HL-60/S4 (cell line): ENCODE results near the gene CELF3.
"Not testable (repeated sequence)": the region's sequence is repeated elsewhere in the genome, so short reads cannot be mapped to it uniquely, and the experiment has no call there.

Experiments
- in situ Hi-C: fragments of 300-500 bp; cut with MboI; formaldehyde crosslinking; loops from 2 replicates; pipeline ENCODE4 v1.14.3; 2022; ENCODE audit warnings: low sequenced_read_pairs

The CELF3 gene

DNA sequence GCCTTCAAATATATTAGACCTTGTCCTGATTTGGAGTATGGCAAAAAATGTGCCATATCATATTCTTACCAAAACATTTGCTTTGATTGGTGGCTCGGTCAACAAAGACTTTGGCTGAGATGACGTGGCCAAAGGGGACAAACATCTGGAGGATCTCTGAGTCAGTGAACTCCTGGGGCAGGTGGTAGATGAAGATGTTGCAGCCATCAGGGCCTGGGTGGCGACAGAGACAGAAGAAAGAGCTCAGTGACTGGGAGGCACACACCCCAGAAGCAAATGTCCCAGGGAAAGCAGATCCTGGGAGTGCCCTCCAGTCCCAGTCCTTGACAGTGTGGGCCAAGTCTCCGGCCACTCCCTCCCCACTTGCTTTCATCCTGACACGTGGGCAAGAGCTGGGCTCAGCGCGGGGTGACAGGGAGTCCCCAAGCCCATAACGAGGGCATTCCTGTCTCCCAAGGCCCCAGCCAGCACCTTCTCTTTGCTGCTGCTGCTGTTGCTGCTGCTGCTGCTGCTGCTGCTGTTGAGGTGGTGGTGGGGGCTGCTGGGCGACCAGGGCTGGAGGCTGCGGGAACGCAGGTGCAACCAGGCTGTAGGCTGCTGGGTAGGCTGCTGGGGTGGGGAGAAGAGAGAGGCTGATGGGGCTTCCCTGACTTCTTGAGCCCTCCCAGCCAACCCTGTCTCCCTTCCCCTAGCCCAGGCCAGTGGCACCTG is 10.7 kb downstream of the CELF3 start:
- in situ Hi-C loops, result no loop called here

DNA sequence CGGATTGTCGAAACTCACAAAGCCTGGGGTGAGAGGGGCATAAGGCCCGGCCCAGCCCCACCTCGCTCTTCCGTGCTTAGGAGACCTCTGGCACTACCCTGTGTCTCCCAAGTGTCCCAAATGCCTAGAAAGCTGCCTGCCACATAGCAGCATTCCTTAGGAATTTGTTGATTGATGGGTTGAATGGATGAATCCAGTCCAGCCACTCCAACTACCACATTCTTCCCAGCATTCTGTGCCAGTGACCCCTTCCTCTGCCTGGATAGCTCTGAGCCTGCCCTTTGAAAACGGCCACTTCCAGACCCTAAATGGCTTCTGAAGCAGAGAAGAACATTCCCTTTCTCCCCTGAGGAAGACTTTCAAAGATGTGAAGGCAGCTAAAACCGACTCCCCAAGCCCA is 11.5 kb downstream of the CELF3 start:
- in situ Hi-C loops, result no loop called here

DNA sequence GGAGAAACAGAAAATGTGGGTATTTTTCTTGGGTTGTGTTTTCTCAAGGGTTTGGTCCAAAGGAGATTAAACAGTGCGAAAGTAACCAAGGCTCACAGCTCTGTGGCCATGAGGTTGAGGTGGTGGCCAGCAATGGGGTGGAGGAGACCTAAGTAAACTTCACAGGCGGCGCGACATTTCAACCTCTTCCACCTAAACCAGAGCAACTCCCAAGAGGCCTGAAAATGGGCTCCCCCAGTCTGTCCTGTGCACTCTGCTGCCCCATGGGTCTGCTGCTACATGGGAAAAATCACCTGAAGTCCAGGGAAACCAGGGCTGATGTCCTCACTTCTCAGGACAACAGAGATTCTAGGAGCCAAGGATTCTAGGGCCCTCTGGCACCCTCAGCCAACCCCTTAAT is 12.4 kb downstream of the CELF3 start:
- in situ Hi-C loops, result no loop called here

DNA sequence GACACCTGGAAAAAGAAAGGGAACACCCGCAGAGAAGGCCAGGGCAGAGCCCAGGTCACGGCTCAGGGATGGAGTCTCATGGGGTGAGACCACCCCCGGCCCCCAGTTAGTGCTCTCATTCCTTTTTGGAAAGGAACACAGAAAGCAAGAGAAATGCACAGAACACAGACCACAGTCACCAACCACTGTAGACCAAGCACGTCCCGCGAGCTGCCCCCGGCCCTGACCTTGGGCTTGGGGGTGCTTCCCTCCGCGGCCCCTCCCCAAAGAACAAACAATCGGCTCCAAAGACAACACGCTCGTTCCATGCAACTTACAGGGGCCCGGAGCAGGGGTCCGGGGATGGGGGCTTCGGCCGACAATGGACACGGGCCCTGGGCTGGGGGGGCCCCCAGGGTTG is 12.8 kb downstream of the CELF3 start:
- in situ Hi-C loops, result no loop called here

- in situ Hi-C loops, result no loop called here
Observed at GRCh38 chr1:151702936-151703335, 13.7 kb downstream of the CELF3 start.

DNA sequence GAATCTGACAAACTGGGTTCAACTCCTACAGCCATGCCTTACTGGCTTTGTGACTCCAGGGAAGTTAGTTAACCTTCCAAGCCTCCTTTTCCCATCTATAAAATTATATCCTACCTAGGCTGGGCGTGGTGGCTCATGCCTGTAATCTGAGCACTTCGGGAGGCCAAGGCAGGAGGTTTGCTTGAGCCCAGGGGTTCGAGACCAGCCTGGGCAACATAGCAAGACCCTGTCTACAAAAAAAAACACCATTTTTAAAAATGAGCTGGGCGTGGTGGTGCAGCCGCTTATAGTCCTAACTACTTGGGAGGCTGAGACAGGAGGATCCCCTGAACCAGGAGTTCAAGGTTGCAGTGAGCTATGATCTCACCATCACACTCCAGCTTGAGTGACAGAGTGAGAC is 15.1 kb downstream of the CELF3 start:
- in situ Hi-C loops, result no loop called here

GRCh38 chr1:151693057-151693651 is 23.4 kb downstream of the CELF3 start:
- in situ Hi-C loops, result no loop called here

DNA sequence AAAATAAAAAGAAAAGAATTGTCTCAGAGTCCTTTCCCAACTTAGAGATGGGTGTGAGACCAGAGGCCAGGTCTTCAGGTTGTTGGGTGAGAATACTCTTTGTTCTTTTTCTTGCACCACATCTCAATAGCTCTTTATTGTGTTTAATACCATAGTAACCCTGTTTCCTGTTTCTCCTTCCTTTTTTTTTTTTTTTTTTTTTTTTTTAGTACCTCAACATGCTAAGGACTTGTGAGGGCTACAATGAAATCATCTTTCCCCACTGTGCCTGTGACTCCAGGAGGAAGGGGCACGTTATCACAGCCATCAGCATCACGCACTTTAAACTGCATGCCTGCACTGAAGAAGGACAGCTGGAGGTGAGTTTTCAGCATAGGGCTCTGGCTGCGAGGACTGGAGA is 24.4 kb downstream of the CELF3 start:
- in situ Hi-C loops, result no loop called here

DNA sequence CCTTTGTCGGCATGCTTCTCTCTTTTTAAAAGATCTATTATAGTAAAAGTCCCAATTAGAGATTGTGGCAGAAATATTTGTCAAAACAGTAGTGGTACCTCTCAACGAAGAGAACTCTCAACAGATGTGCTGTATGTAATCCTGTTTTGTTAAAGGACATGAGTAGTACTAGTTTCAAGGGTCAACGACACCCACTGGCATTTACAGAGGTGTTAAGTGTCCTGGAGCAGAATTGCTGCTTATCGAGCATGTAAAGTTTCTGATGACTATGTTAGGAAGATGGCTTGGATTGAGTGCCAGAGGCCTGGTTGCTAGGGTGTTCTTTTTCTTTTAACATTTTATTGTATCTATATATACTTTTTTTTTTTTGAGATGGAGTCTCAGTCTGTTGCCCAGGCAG is 27.1 kb downstream of the CELF3 start:
- in situ Hi-C loops, result no loop called here

DNA sequence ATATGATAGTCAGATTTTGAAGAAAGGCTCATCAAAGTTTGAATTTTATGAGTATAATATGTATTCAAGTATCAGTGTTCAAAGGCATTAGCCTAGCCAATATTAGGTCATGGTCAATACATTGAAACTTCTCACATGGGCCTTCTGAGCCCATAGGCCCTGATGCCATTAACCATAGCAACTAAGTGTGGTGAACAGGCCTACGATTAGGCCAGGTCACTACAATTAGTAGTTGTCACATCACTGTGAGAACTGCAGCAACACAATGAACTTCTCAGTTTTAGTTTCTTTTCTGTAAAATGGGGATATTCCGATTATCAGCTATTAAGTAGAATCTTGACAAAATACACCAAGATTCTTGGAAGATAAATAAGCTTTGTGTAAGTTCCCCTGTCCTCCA is 30.0 kb downstream of the CELF3 start:
- in situ Hi-C loops, result no loop called here

GRCh38 chr1:151684128-151684527 is 32.5 kb downstream of the CELF3 start:
- in situ Hi-C loops, result no loop called here

- in situ Hi-C loops, result not testable (repeated sequence)
Observed at GRCh38 chr1:151682901-151683300, 33.7 kb downstream of the CELF3 start.

- in situ Hi-C loops, result no loop called here
Observed at GRCh38 chr1:151681923-151682322, 34.7 kb downstream of the CELF3 start.

DNA sequence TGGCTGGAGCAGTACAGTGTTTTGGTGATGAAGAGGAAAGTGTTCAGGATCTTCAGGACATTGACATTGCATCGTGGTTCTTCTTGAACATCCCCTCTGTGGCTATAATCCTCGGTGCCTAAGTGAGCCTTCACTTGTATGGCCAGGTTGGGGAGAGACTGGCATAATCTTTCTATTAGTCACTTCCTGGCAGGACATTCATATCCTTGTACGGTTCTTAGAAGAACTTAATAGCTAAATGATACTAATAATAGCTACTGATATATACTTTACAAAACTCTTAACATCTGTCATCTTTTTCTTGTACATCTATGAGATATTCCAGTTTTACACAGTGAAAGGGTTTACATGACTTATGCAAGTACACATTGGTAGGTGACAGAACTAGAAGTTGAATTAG is 35.8 kb downstream of the CELF3 start:
- in situ Hi-C loops, result no loop called here

DNA sequence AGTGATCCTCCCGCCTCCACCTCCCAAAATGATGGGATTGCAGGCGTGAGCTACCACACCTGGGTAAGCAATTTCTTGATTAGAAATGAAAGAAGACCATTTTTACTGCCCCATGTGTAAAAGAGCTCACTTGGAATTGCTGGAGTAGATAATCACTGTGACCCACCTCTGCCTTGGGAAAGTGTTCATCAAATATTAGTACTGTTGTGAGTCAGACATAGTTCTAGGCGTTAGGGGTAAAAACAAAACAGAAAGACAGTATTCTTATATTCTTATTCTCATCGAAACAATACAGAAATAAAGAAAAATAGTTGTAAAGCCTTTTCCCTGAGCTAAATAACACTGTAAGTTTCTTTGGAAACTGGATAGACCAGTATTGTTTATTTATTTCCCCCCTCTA is 36.2 kb downstream of the CELF3 start:
- in situ Hi-C loops, result no loop called here

DNA sequence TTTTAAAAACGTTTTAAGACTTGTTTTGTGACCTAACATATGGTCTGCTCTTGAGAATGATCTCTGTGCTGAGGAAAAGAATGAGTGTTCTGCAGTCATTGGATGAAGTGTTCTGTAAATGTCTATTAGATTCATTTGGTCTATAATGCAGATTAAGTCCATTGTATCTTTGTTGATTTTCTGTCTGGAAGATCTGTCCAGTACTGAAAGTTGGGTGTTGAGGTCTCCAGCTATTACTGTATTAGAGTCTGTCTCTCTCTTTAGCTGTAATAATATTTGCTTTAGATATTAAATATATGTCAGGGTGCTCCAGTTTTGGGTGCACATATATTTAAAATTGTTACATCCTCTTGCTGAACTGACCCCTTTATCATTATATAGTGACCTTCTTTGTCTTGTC is 43.2 kb downstream of the CELF3 start:
- in situ Hi-C loops, result no loop called here

- in situ Hi-C loops, result not testable (repeated sequence)
Observed at GRCh38 chr1:151670036-151670675, 46.4 kb downstream of the CELF3 start.

GRCh38 chr1:151668090-151668489 is 48.5 kb downstream of the CELF3 start:
- in situ Hi-C loops, result no loop called here

DNA sequence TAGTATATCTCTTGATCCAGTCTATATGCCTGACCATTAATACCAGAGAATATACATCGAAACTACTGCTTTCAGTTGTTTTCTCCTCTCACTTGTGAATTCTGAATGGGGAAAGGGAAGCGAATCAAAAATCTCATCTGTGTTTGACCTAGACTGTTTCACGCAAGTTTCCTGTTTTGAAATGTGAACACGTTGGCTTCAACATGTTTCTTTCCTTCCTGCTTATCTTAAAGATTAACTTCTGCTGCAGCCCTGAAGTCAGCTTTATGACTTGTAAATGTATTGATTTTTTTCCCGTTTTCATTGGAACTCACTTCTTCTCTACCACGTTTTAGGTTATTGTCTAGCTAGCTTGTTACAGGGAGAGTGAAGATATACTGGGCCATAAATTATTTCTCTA is 54.9 kb downstream of the CELF3 start:
- in situ Hi-C loops, result no loop called here

DNA sequence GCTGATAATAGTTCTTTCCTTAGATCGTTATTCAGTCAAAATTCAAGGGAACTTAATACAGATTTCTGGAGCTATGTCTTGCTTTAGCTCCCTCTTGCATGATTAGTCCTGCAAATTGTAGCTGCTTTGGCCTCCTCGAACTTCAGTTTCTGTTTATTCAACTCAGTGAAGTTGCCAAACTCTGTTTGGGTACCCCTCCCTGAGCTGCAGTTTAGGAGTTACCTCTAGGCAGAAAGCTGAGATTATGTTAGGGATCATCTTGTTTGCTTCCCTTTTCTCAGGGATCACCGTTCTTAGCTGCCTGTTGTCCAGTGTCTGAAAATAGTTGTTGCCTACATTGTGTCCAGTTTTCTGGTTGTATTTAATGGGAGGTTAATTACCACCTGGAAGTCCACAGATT is 61.2 kb downstream of the CELF3 start:
- in situ Hi-C loops, result no loop called here

GRCh38 chr1:151653397-151653796 is 63.2 kb downstream of the CELF3 start:
- in situ Hi-C loops, result no loop called here
